ENCODE measurements around the gene LHFPL6.

LHFPL6 gene

DNA sequence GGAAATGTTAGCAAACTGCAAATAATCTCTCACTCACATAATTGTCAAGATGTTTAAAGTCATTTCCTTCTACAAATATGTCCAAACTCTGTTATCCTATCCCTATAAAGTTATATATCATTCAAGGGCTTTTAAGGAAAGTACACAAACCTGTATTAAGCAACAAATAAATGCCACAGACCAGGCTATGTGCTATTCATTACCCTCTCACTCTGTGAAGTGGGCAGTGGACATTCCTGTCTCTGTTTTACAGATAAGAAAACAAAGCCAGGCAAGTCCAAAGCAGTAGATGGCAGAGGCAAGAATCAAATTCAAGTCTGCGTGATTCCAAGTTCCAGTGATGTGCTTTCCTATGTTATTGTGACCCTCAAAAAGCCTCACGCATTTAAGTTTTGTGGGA is 140.6 kb downstream of the LHFPL6 start:
- DNase-seq (ENCODE audit: low read depth): no peak

DNA sequence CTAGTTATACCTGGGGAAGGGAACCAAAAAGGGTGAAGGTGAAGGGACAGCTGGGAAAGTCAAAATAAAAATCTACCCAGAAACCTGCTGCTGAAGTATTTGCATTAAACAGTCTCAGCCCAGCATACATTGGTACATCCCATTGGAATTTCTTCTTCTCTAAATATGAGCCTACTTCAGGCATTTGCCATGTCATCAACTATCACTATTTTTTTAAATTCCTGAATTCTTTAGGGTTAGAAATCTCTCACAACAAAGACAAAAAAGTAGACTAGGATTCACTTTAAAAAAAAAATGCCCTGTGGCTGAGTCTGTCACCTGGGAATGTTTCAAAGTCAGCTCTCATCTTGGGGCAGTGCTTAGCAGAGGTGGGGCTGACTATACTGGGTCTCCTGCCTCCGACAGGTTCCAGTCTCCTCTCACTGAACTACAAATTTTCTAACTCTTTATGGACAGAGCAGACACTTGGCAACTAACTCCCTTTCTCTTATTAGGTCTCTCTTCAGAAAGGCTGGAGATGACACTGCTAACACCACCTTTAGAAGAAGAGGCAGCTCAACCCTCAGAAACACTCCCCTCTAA is 141.2 kb downstream of the LHFPL6 start:
- no peak for DNase-seq (ENCODE audit: low read depth)

GRCh38 chr13:39457274-39457673 is 145.7 kb downstream of the LHFPL6 start:
- no peak for DNase-seq (ENCODE audit: low read depth)

DNA sequence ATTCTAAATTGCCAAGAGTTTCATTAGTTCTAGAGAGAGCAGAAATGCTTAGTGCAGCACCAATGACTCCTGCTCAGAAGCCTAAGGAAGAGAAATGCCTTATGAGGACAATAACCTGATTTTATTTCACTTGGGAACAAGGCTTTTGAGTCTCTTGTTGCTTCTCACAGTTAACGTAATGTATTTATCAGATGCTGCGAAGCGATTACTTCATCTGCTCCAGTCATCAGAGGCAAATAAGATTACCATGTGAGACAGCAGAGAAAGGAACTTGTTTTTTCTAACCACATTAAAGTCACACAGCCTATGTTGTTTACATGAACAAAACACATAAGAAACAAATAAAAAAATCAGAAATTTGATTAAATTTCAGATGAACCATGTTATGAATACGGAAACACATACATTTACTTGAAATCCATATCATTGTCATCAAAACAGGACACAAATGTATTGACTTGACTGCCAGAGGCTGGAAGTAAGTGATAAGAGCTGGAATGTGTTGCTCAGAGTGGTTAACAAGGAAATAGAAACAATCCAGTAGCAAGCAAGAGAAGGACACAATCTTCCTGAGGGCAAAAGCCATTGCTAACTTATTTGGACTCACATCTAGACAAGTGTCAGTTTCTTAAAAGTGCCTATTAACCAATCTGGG is 147.3 kb downstream of the LHFPL6 start:
- no peak for DNase-seq (ENCODE audit: low read depth)

DNA sequence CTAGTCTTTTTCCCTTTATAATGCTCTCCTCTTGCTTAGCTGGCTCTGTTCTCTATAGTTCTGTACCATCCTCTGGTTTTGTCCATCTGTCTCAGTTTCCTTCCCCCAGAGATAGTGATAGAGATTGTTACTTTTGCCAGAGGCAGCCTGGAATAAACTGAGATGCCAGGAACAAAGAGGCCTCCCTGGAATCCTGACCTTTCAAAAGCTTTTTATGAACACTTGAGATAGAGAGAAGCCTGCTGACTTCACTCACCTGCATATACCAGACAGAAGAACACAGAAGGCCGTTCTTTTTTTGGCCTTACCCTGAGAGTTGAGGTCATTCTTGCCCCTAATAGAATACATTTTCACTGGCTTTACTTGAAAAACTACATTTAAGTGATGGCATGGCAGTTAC is 150.2 kb downstream of the LHFPL6 start:
- DNase-seq (ENCODE audit: low read depth): no peak

- DNase-seq (ENCODE audit: low read depth): no peak
These were observed 150.6 kb downstream of the LHFPL6 start for GRCh38 chr13:39452417-39452816.

- DNase-seq (ENCODE audit: low read depth): no peak
These were observed 151.1 kb downstream of the LHFPL6 start for GRCh38 chr13:39451860-39452301.

DNA sequence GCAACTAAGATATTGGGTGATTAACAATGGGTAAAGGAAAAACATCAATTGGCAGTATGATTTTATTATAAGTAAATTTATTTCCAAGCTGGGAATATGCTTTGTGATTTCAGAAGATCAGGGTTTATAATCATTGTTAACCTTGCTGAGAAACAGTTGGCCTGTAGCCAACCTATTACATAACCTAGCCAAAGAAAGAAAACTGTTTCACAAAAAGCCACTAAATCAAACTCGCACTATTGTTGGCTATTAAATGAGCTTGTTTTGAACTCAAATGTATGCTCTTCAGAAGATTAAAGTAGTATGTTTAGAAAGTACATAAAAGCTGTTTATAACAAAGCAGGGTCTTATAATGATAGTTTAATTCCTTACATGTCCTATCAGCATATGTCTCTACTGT is 151.7 kb downstream of the LHFPL6 start:
- DNase-seq (ENCODE audit: low read depth): no peak

DNA sequence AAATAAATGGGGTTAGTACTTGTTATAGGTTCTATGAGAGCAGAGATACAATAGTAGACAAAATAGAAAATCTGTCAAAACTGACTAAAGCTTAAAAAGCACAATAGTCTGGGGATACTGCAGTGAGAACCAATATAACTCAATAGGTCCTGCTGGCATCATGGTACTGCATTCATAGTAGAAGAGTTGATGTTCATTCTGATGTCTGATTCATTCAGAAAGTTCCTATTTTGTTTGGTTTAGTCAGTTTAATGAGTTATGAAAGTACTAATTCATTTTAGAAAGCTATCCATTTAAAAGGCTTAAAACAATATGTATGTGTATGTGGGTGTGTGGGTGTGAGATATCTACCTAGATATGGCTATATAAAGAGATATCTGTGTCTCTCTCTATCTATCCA is 152.8 kb downstream of the LHFPL6 start:
- DNase-seq (ENCODE audit: low read depth): no peak

DNA sequence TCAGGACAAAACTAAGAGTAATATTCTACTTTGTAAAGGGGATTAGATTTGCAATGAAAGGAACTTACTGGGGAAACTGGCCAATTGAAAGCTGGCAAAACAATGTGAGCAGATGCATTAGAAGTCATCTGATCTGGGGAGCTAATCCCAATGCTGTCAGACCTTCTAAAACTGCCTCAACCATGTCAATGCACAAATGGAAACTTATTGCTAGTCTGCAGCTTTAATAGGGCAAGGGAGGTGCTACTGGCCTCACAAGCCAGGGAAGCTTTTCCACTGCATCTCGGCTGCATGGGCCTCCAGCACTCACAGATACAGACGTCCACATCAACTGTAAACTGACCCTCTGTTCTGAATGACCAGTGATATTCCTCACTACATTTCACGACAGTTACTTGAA is 154.2 kb downstream of the LHFPL6 start:
- no peak for DNase-seq (ENCODE audit: low read depth)

- DNase-seq (ENCODE audit: low read depth): no peak
These were observed 156.1 kb downstream of the LHFPL6 start for GRCh38 chr13:39446865-39447264.

GRCh38 chr13:39444866-39445265 is 158.1 kb downstream of the LHFPL6 start:
- no peak for DNase-seq (ENCODE audit: low read depth)

- no peak for DNase-seq (ENCODE audit: low read depth)
These were observed 169.3 kb downstream of the LHFPL6 start for GRCh38 chr13:39433651-39434050.

GRCh38 chr13:39432196-39432595 is 170.8 kb downstream of the LHFPL6 start:
- DNase-seq (ENCODE audit: low read depth): no peak

GRCh38 chr13:39422845-39423565 is 180.0 kb downstream of the LHFPL6 start:
- no peak for DNase-seq (ENCODE audit: low read depth)

- no peak for DNase-seq (ENCODE audit: low read depth)
These were observed 183.1 kb downstream of the LHFPL6 start for GRCh38 chr13:39419876-39420275.

GRCh38 chr13:39419068-39419467 is 183.9 kb downstream of the LHFPL6 start:
- no peak for DNase-seq (ENCODE audit: low read depth)

DNA sequence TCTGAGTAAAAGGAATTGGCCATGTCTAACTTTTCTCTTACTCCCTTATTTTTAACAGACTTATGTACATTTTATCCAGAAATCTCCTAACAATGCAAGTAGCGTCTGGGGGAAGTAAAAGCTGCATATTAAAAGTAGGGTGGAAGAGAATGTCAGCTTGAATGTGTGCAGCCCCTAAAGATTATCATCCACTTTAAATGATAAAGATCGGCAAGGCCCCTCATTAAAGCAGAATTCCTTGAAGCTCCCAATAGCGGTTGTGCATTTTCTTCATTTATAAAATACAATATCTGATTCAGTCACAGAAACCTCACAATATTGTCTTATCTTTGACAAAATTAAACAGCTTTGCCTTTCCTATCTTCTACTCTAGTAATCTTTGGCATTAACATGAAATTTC is 184.6 kb downstream of the LHFPL6 start:
- no peak for DNase-seq (ENCODE audit: low read depth)

DNA sequence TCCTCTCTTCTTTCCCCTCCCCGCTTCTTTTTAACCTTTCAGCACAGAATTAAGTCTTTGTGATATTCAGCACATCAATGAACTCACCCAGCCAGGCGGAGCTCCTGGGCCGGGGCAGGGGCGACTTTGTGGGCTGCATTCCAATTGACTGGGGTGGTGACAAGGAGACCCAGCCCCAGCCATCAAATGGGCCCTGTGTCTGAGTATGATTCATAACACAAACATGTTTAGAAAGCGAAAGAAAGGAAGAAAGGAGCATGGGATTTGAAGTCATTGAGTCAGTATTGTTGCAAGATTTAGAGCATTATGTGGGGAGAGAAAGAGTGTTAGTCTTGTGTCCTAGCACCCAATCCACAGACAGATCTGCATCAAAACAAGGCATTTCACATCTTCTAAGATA is 185.3 kb downstream of the LHFPL6 start:
- no peak for DNase-seq (ENCODE audit: low read depth)

DNA sequence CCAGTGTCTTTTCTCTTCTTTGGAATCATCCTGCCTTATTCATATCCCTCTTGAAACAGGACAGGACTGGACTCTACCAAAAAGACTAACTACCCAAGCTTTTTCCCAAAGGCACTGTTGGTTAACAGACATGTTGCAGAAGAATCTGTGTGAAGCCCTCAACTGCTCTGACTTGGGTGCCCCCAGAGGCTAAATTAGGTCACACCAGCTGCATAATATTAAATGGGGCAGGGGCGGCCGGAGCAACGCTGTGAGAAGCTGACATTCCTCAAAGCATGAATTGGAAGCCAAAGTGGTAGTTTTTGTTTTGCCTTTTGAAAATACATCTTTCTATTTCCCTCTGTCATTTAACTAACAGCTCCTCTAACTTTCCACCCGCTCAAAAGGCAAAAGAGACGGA is 185.9 kb downstream of the LHFPL6 start:
- no peak for DNase-seq (ENCODE audit: low read depth)

- DNase-seq (ENCODE audit: low read depth): no peak
These were observed 187.8 kb downstream of the LHFPL6 start for GRCh38 chr13:39415008-39415802.

GRCh38 chr13:39414339-39414738 is 188.7 kb downstream of the LHFPL6 start:
- DNase-seq (ENCODE audit: low read depth): no peak

GRCh38 chr13:39411511-39411910 is 191.5 kb downstream of the LHFPL6 start:
- DNase-seq (ENCODE audit: low read depth): no peak
